ENCODE measurements around the gene REL.
"Not testable (repeated sequence)": the region's sequence is repeated elsewhere in the genome, so short reads cannot be mapped to it uniquely, and the experiment has no call there.

Gene REL

GRCh38 chr2:60886991-60887390 lies 5.6 kb downstream of the REL start:
- no peak overlapping the region for H3K23ac ChIP-seq (ENCODE audit: low read length)

GRCh38 chr2:60888853-60889252 lies 7.5 kb downstream of the REL start:
- Histone ChIP-seq H3K4me3 (ENCODE audit: low read depth, low read length) (no peak overlapping the region), H3K9me3 (ENCODE audit: insufficient read depth, low read depth, low read length) (no peaks in the 10 kb centered on the region), H3K4me1 (ENCODE audit: control insufficient read depth in 1 of 2, insufficient read depth in 2 of 2, low read length in 2 of 2) (no peaks in the 10 kb centered on the region), H2BK12ac (ENCODE audit: low read length) (no peak overlapping the region), H2AFZ (ENCODE audit: insufficient read depth, low read length, poor library complexity) (no peak overlapping the region), H3K36me3 (ENCODE audit: control insufficient read depth in 1 of 2, insufficient read depth in 2 of 2, low read length in 2 of 2) (peaks cover 0 to 2% of the 10 kb centered on the region in 2 experiments), H4K91ac (ENCODE audit: low read depth, low read length) (no peak overlapping the region), H3K14ac (ENCODE audit: low read length) (no peak overlapping the region), H3K4me2 (ENCODE audit: low read length) (no peak overlapping the region), H3K23ac (ENCODE audit: low read length) (no peak overlapping the region), H2BK5ac (ENCODE audit: low read depth, low read length, poor library complexity) (no peak overlapping the region), H4K8ac (ENCODE audit: low read depth, low read length) (no peak overlapping the region), H3K9ac (ENCODE audit: low read length) (no peak overlapping the region), H3K27me3 (ENCODE audit: insufficient read depth, low read length) (no peaks in the 10 kb centered on the region), H3K27ac (ENCODE audit: low read depth, low read length) (no peak overlapping the region), H2AK5ac (ENCODE audit: low read length) (no peak overlapping the region), H3K4ac (ENCODE audit: low read depth, low read length) (no peak overlapping the region), H3K18ac (ENCODE audit: low read length) (no peak overlapping the region), H2BK120ac (ENCODE audit: insufficient read depth, low read length, poor library complexity) (no peak overlapping the region), H3K79me2 (ENCODE audit: control insufficient read depth, insufficient read depth, low read length, poor library complexity) (no peaks in the 10 kb centered on the region), H3K79me1 (ENCODE audit: low read length) (no peaks in the 10 kb centered on the region), H4K12ac (ENCODE audit: low read depth, low read length) (no peak overlapping the region)
- DNase-seq, result peak in 1 of 2 donors; percentile 43
- WGBS (ENCODE audit: extremely low coverage, insufficient coverage, insufficient read length), result no CpG with 5 or more reads among the region's 2 CpGs

More at GRCh38 chr2:60886991-60887390, 5.6 kb downstream of the REL start:
- no peak overlapping the region for H4K12ac ChIP-seq (ENCODE audit: low read depth, low read length)
- no peak overlapping the region for H3K4ac ChIP-seq (ENCODE audit: low read depth, low read length)
- no peak overlapping the region for H2BK5ac ChIP-seq (ENCODE audit: low read depth, low read length, poor library complexity)
- H3K18ac ChIP-seq (ENCODE audit: low read length), result no peak overlapping the region
- H3K36me3 ChIP-seq (ENCODE audit: control insufficient read depth in 1 of 2, insufficient read depth in 2 of 2, low read length in 2 of 2), result no peaks in the 10 kb centered on the region
- no peaks in the 10 kb centered on the region for H3K27me3 ChIP-seq (ENCODE audit: insufficient read depth, low read length)
- H4K8ac ChIP-seq (ENCODE audit: low read depth, low read length), result no peak overlapping the region
- H2AFZ ChIP-seq (ENCODE audit: insufficient read depth, low read length, poor library complexity), result no peak overlapping the region
- H3K4me3 ChIP-seq (ENCODE audit: low read depth, low read length), result no peak overlapping the region
- H2BK12ac ChIP-seq (ENCODE audit: low read length), result no peak overlapping the region
- no peaks in the 10 kb centered on the region for H3K79me2 ChIP-seq (ENCODE audit: control insufficient read depth, insufficient read depth, low read length, poor library complexity)
- no peak for DNase-seq
- no peak overlapping the region for H3K14ac ChIP-seq (ENCODE audit: low read length)
- no peak overlapping the region for H2BK120ac ChIP-seq (ENCODE audit: insufficient read depth, low read length, poor library complexity)
- no CpG with 5 or more reads among the region's 3 CpGs for WGBS (ENCODE audit: extremely low coverage, insufficient coverage, insufficient read length)
- no peak overlapping the region for H3K4me2 ChIP-seq (ENCODE audit: low read length)
- peaks cover 0 to 4% of the 10 kb centered on the region in 2 experiments for H3K4me1 ChIP-seq (ENCODE audit: control insufficient read depth in 1 of 2, insufficient read depth in 2 of 2, low read length in 2 of 2)
- no peak overlapping the region for H2AK5ac ChIP-seq (ENCODE audit: low read length)
- no peaks in the 10 kb centered on the region for H3K9me3 ChIP-seq (ENCODE audit: insufficient read depth, low read depth, low read length)
- H4K91ac ChIP-seq (ENCODE audit: low read depth, low read length), result no peak overlapping the region
- H3K27ac ChIP-seq (ENCODE audit: low read depth, low read length), result no peak overlapping the region
- H3K79me1 ChIP-seq (ENCODE audit: low read length), result no peaks in the 10 kb centered on the region
- no peak overlapping the region for H3K9ac ChIP-seq (ENCODE audit: low read length)

GRCh38 chr2:60889581-60890392 lies 8.4 kb downstream of the REL start:
- H3K27ac ChIP-seq (ENCODE audit: low read depth, low read length); H3K18ac ChIP-seq (ENCODE audit: low read length); DNase-seq; H3K4me3 ChIP-seq (ENCODE audit: low read depth, low read length); H3K9ac ChIP-seq (ENCODE audit: low read length); H3K79me2 ChIP-seq (ENCODE audit: control insufficient read depth, insufficient read depth, low read length, poor library complexity); H2BK12ac ChIP-seq (ENCODE audit: low read length); H3K4me2 ChIP-seq (ENCODE audit: low read length); H4K8ac ChIP-seq (ENCODE audit: low read depth, low read length); H3K23ac ChIP-seq (ENCODE audit: low read length); H2BK120ac ChIP-seq (ENCODE audit: insufficient read depth, low read length, poor library complexity); H3K4me1 ChIP-seq (ENCODE audit: control insufficient read depth in 1 of 2, insufficient read depth in 2 of 2, low read length in 2 of 2); H3K36me3 ChIP-seq (ENCODE audit: control insufficient read depth in 1 of 2, insufficient read depth in 2 of 2, low read length in 2 of 2); H4K91ac ChIP-seq (ENCODE audit: low read depth, low read length); H2AFZ ChIP-seq (ENCODE audit: insufficient read depth, low read length, poor library complexity); H3K14ac ChIP-seq (ENCODE audit: low read length); H3K79me1 ChIP-seq (ENCODE audit: low read length); H2BK5ac ChIP-seq (ENCODE audit: low read depth, low read length, poor library complexity); H3K27me3 ChIP-seq (ENCODE audit: insufficient read depth, low read length); H2AK5ac ChIP-seq (ENCODE audit: low read length); H3K9me3 ChIP-seq (ENCODE audit: insufficient read depth, low read depth, low read length); H3K4ac ChIP-seq (ENCODE audit: low read depth, low read length); H4K12ac ChIP-seq (ENCODE audit: low read depth, low read length): not testable (repeated sequence)
- WGBS (ENCODE audit: extremely low coverage, insufficient coverage, insufficient read length), result no CpG with 5 or more reads among the region's 7 CpGs

- Histone ChIP-seq H3K9me3 (ENCODE audit: insufficient read depth, low read depth, low read length) (no peaks in the 10 kb centered on the region), H3K27me3 (ENCODE audit: insufficient read depth, low read length) (no peaks in the 10 kb centered on the region), H3K27ac (ENCODE audit: low read depth, low read length) (no peak overlapping the region), H4K12ac (ENCODE audit: low read depth, low read length) (no peak overlapping the region), H3K79me2 (ENCODE audit: control insufficient read depth, insufficient read depth, low read length, poor library complexity) (no peaks in the 10 kb centered on the region), H2BK5ac (ENCODE audit: low read depth, low read length, poor library complexity) (no peak overlapping the region), H3K36me3 (ENCODE audit: control insufficient read depth in 1 of 2, insufficient read depth in 2 of 2, low read length in 2 of 2) (peaks cover 2 to 4% of the 10 kb centered on the region in 2 experiments), H3K23ac (ENCODE audit: low read length) (no peak overlapping the region), H3K4ac (ENCODE audit: low read depth, low read length) (no peak overlapping the region), H2BK12ac (ENCODE audit: low read length) (no peak overlapping the region), H4K8ac (ENCODE audit: low read depth, low read length) (no peak overlapping the region), H3K4me2 (ENCODE audit: low read length) (no peak overlapping the region), H4K91ac (ENCODE audit: low read depth, low read length) (no peak overlapping the region), H3K79me1 (ENCODE audit: low read length) (no peaks in the 10 kb centered on the region), H3K18ac (ENCODE audit: low read length) (no peak overlapping the region), H3K4me1 (ENCODE audit: control insufficient read depth in 1 of 2, insufficient read depth in 2 of 2, low read length in 2 of 2) (no peaks in the 10 kb centered on the region), H3K9ac (ENCODE audit: low read length) (no peak overlapping the region), H2BK120ac (ENCODE audit: insufficient read depth, low read length, poor library complexity) (no peak overlapping the region), H3K4me3 (ENCODE audit: low read depth, low read length) (no peak overlapping the region), H2AFZ (ENCODE audit: insufficient read depth, low read length, poor library complexity) (no peak overlapping the region), H2AK5ac (ENCODE audit: low read length) (no peak overlapping the region), H3K14ac (ENCODE audit: low read length) (no peak overlapping the region)
- no peak for DNase-seq
- no CpG with 5 or more reads among the region's 1 CpG for WGBS (ENCODE audit: extremely low coverage, insufficient coverage, insufficient read length)
These were observed 9.0 kb downstream of the REL start for GRCh38 chr2:60890393-60890707.

Measured in trophoblast cell (in vitro differentiated cells and primary cell).